ENCODE results near the gene SLCO3A1. TPM values are rescaled to one million over a fixed set of nuclear protein-coding genes. Genes with fewer than 3 reads are reported as not detected.

Gene SLCO3A1
- total and polyA plus RNA-seq, 2 experiments from 2014 or later = 1.9 to 6.9 TPM

GRCh38 chr15:91921188-91921842, 67.8 kb downstream of the SLCO3A1 start:
- no peaks in the 10 kb centered on the region for H3K27me3 ChIP-seq (replicated peaks; ENCODE audit: insufficient read depth)
- H3K9me2 ChIP-seq (ENCODE audit: insufficient read depth) = no peaks in the 10 kb centered on the region
- no peaks in the 10 kb centered on the region for H3F3A ChIP-seq (ENCODE audit: insufficient read depth)
- H2AFZ ChIP-seq = no peak overlapping the region
- in situ Hi-C loops (cut with MboI) = no loop called here
- no peaks in the 10 kb centered on the region for H3K9me3 ChIP-seq (ENCODE audit: low read depth)
- H3K27ac ChIP-seq = no peak overlapping the region
- WGBS, 2 experiments (ENCODE audit: low coverage in 1 of 2, low lambda C conversion rate in 2 of 2, missing lambda C conversion rate in 2 of 2) = 71 to 76% methylated on average over 5 of the region's 5 CpGs
- no peaks in the 10 kb centered on the region for H3K4me1 ChIP-seq (ENCODE audit: insufficient read depth)
- DNase-seq = no peak
- H4K20me1 ChIP-seq (ENCODE audit: insufficient read depth) = no peaks in the 10 kb centered on the region
- TF ChIP-seq EZH2 (IDR thresholded peaks at IDR 0.05; ENCODE audit: insufficient read depth, poor library complexity, severe bottlenecking) (no peak), EZH2phosphoT487 (IDR thresholded peaks at IDR 0.05; ENCODE audit: insufficient read depth, low read depth) (no peak)
- H3K36me3 ChIP-seq (ENCODE audit: low read depth) = no peaks in the 10 kb centered on the region
- no peak overlapping the region for H3K4me2 ChIP-seq (ENCODE audit: unreplicated experiment)
- no peaks in the 10 kb centered on the region for H3K79me2 ChIP-seq (ENCODE audit: insufficient read depth)
- H3K4me3 ChIP-seq = no peak overlapping the region
- no peak overlapping the region for H3K9ac ChIP-seq

GRCh38 chr15:91921843-91922198, 68.3 kb downstream of the SLCO3A1 start:
- H3K27me3 ChIP-seq (replicated peaks; ENCODE audit: insufficient read depth) = no peaks in the 10 kb centered on the region
- TF ChIP-seq EZH2phosphoT487 (IDR thresholded peaks at IDR 0.05; ENCODE audit: insufficient read depth, low read depth) = no peak
- TF ChIP-seq EZH2 (IDR thresholded peaks at IDR 0.05; ENCODE audit: insufficient read depth, poor library complexity, severe bottlenecking) = no peak
- WGBS, 2 experiments (ENCODE audit: low coverage in 1 of 2, low lambda C conversion rate in 2 of 2, missing lambda C conversion rate in 2 of 2) = 91% methylated on average over 12 of the region's 12 CpGs
- no peaks in the 10 kb centered on the region for H3K9me2 ChIP-seq (ENCODE audit: insufficient read depth)
- H3K27ac ChIP-seq = no peak overlapping the region
- no peak overlapping the region for H2AFZ ChIP-seq
- no peaks in the 10 kb centered on the region for H3K4me1 ChIP-seq (ENCODE audit: insufficient read depth)
- H3F3A ChIP-seq (ENCODE audit: insufficient read depth) = no peaks in the 10 kb centered on the region
- no peak overlapping the region for H3K4me2 ChIP-seq (ENCODE audit: unreplicated experiment)
- no peaks in the 10 kb centered on the region for H3K79me2 ChIP-seq (ENCODE audit: insufficient read depth)
- no peaks in the 10 kb centered on the region for H4K20me1 ChIP-seq (ENCODE audit: insufficient read depth)
- in situ Hi-C loops (cut with MboI) = no loop called here
- no peaks in the 10 kb centered on the region for H3K36me3 ChIP-seq (ENCODE audit: low read depth)
- DNase-seq = no peak
- no peak overlapping the region for H3K9ac ChIP-seq
- no peak overlapping the region for H3K4me3 ChIP-seq
- no peaks in the 10 kb centered on the region for H3K9me3 ChIP-seq (ENCODE audit: low read depth)

- in situ Hi-C loops (cut with MboI) = no loop called here
- Histone ChIP-seq H3K36me3 (ENCODE audit: low read depth) (no peaks in the 10 kb centered on the region), H3K27me3 (replicated peaks; ENCODE audit: insufficient read depth) (no peaks in the 10 kb centered on the region), H3K79me2 (ENCODE audit: insufficient read depth) (no peaks in the 10 kb centered on the region), H3K4me2 (ENCODE audit: unreplicated experiment) (no peak overlapping the region), H3K9me3 (ENCODE audit: low read depth) (no peaks in the 10 kb centered on the region), H3K27ac (no peak overlapping the region), H4K20me1 (ENCODE audit: insufficient read depth) (no peaks in the 10 kb centered on the region), H3K4me1 (ENCODE audit: insufficient read depth) (no peaks in the 10 kb centered on the region), H3K9me2 (ENCODE audit: insufficient read depth) (no peaks in the 10 kb centered on the region), H2AFZ (no peak overlapping the region), H3F3A (ENCODE audit: insufficient read depth) (no peaks in the 10 kb centered on the region), H3K4me3 (no peak overlapping the region), H3K9ac (no peak overlapping the region)
- whole genome bisulfite sequencing, 2 experiments (ENCODE audit: low coverage in 1 of 2, low lambda C conversion rate in 2 of 2, missing lambda C conversion rate in 2 of 2) = 58 to 59% methylated on average over 10 of the region's 10 CpGs
- DNase-seq = no peak
- TF ChIP-seq EZH2phosphoT487 (IDR thresholded peaks at IDR 0.05; ENCODE audit: insufficient read depth, low read depth) (no peak), EZH2 (IDR thresholded peaks at IDR 0.05; ENCODE audit: insufficient read depth, poor library complexity, severe bottlenecking) (no peak)
These were observed 69.4 kb downstream of the SLCO3A1 start for GRCh38 chr15:91922646-91923547.

- H3F3A ChIP-seq (ENCODE audit: insufficient read depth) = no peaks in the 10 kb centered on the region
- DNase-seq = no peak
- H3K4me3 ChIP-seq = no peak overlapping the region
- H3K9me3 ChIP-seq (ENCODE audit: low read depth) = no peaks in the 10 kb centered on the region
- H3K4me1 ChIP-seq (ENCODE audit: insufficient read depth) = no peaks in the 10 kb centered on the region
- in situ Hi-C loops (cut with MboI) = no loop called here
- H3K9me2 ChIP-seq (ENCODE audit: insufficient read depth) = no peaks in the 10 kb centered on the region
- H3K27ac ChIP-seq = no peak overlapping the region
- H3K36me3 ChIP-seq (ENCODE audit: low read depth) = no peaks in the 10 kb centered on the region
- no peaks in the 10 kb centered on the region for H3K27me3 ChIP-seq (replicated peaks; ENCODE audit: insufficient read depth)
- 85 to 90% methylated on average over 7 of the region's 7 CpGs for WGBS, 2 experiments (ENCODE audit: low coverage in 1 of 2, low lambda C conversion rate in 2 of 2, missing lambda C conversion rate in 2 of 2)
- H2AFZ ChIP-seq = no peak overlapping the region
- no peak overlapping the region for H3K4me2 ChIP-seq (ENCODE audit: unreplicated experiment)
- no peaks in the 10 kb centered on the region for H3K79me2 ChIP-seq (ENCODE audit: insufficient read depth)
- TF ChIP-seq EZH2phosphoT487 (IDR thresholded peaks at IDR 0.05; ENCODE audit: insufficient read depth, low read depth) = no peak
- TF ChIP-seq EZH2 (IDR thresholded peaks at IDR 0.05; ENCODE audit: insufficient read depth, poor library complexity, severe bottlenecking) = no peak
- H4K20me1 ChIP-seq (ENCODE audit: insufficient read depth) = no peaks in the 10 kb centered on the region
- H3K9ac ChIP-seq = no peak overlapping the region
These were observed 70.7 kb downstream of the SLCO3A1 start for GRCh38 chr15:91924183-91924582.

Measured in GM23248 (cell line).